ENCODE results near the gene ZBTB33.

ZBTB33 gene

DNA sequence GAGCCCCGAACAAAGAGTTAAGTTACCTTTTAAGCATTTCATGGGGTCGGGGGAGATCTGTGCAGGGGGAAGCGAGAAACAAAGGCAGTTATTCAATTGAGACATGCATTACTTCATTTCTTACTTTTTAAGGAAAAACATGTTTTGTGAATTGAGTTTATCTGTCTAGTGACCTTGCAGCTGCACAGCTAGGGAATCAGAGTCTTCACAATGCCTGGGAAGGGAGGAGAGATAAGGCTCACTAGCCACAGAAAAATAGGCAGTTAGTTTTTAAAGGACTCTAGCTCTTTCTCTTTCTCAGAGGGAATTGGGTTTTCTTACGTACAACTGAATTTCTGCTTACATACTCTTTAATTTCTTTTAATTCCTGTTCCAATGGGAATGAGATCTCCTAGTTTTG, 26.2 kb upstream of the ZBTB33 start:
- TF ChIP-seq, protein P1, sequence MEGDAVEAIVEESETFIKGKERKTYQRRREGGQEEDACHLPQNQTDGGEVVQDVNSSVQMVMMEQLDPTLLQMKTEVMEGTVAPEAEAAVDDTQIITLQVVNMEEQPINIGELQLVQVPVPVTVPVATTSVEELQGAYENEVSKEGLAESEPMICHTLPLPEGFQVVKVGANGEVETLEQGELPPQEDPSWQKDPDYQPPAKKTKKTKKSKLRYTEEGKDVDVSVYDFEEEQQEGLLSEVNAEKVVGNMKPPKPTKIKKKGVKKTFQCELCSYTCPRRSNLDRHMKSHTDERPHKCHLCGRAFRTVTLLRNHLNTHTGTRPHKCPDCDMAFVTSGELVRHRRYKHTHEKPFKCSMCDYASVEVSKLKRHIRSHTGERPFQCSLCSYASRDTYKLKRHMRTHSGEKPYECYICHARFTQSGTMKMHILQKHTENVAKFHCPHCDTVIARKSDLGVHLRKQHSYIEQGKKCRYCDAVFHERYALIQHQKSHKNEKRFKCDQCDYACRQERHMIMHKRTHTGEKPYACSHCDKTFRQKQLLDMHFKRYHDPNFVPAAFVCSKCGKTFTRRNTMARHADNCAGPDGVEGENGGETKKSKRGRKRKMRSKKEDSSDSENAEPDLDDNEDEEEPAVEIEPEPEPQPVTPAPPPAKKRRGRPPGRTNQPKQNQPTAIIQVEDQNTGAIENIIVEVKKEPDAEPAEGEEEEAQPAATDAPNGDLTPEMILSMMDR (IDR thresholded peaks at IDR 0.05; ENCODE audit: control insufficient read depth, extremely low read depth, insufficient read depth) = no peak
- no peak overlapping the region for H3K4me3 ChIP-seq (ENCODE audit: low read depth, low read length)
- no peak for DNase-seq (ENCODE audit: low read depth)

DNA sequence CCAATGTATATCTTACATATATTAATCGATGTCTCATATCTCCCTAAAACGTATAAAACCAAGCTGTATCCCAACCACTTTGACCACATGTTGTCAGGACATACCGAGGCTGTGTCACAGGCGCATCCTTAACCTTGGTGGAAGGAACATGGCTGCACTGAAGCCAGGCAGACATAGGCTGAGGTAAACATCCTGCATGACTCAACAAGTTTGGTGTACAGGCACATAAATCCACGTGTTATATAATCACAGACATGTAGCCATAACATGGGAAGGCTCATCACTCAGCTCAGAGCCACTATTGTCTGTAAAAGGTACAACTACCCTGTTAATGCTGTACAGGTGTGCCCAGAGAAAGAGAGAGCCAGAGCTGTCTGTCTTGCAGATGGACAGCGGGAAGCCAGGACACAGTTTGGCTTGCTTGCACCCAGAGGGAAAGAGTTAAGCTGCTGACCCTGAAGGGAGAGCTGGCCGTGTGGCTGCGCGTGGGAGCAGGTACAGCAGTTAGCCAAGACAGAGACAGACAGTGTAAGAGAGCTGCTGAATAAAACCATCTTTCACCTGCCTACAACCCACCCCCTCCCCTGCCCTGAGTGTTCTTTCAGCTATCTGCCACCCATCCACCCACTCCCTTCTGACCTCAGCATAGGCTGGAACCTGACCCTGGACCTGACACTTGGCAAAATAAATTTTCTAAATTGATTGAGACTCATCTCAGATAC, 22.3 kb upstream of the ZBTB33 start:
- TF ChIP-seq, protein P1 (IDR thresholded peaks at IDR 0.05; ENCODE audit: control insufficient read depth, extremely low read depth, insufficient read depth) = no peak
- no peak for DNase-seq (ENCODE audit: low read depth)
- no peak overlapping the region for H3K4me3 ChIP-seq (ENCODE audit: low read depth, low read length)

DNA sequence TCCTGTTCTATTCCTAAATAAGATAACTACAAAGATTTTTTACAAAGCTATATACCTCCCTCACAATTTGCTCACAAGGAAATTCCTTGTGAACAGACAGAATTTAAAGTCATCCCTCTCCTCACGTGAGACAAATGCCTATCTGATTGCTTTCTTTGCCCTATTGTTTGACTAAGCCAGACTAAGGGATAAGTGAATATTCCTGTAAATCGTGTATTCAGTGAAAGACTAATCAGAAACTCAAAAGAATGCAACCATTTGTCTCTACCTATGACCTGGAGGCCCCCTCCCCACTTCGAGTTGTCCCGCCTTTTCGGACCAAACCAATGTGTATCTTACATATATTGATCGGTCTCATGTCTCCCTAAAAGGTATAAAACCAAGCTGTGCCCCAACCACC, 15.3 kb upstream of the ZBTB33 start:
- no peak overlapping the region for H3K4me3 ChIP-seq (ENCODE audit: low read depth, low read length)
- no peak for DNase-seq (ENCODE audit: low read depth)
- TF ChIP-seq, protein P1 (IDR thresholded peaks at IDR 0.05; ENCODE audit: control insufficient read depth, extremely low read depth, insufficient read depth) = no peak

DNA sequence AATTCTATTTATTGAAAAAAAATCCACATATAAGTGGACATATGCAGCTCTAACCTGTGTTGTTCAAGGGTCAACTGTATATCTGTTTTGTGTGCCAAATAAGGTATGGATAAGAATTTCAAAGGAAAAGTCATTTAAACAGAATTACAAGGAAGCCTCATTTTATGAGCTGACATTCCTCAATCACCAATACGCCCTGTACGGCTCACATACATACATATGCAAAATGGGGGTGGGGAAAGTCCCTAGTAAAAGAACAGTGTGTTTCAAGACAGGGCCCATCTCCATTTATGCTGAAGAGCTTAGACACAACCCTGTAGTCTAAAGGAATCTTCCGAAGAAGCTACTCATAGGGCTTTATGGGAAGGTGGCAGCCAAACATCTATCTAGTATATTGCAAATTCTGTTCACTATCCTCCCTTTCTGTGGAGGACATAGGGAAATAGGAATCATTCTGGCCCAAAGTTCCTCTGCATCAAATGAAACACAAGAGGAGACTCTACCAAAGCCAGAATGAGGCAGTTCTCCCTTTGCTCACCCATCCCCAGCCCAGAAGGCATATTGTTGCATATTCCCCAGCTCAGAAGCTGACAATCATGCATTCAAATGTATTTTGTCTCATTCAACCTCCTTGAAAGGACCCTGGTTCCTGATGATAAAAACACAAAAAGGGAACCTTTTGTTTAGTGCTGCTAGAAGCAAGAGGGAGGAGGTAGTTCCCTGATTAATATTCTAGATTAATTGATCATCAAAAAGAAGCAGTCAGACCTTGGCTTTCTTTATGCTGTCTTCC, 13.7 kb upstream of the ZBTB33 start:
- no peak overlapping the region for H3K4me3 ChIP-seq (ENCODE audit: low read depth, low read length)
- TF ChIP-seq, protein P1 (IDR thresholded peaks at IDR 0.05; ENCODE audit: control insufficient read depth, extremely low read depth, insufficient read depth) = no peak
- no peak for DNase-seq (ENCODE audit: low read depth)

DNA sequence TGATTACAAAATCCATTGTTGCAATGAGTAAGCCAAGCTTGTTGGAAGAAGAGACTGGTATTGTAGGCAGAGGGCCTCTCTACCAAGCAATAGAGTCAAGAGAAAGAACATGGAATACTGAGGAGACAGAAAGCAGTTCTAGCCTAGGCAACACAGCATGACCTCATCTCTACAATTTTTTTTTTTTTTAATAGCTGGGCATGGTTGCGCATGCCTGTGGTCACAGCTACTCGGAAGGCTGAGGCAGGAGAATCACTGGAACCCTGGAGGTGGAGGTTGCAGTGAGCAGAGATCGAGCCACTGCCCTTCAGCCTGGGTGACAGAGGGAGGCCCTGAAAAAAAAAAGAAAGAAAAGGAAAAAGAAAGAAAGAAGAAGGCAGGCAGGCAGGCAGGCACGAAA, 11.7 kb upstream of the ZBTB33 start:
- no peak for DNase-seq (ENCODE audit: low read depth)
- no peak overlapping the region for H3K4me3 ChIP-seq (ENCODE audit: low read depth, low read length)
- TF ChIP-seq, protein P1 (IDR thresholded peaks at IDR 0.05; ENCODE audit: control insufficient read depth, extremely low read depth, insufficient read depth) = no peak

DNA sequence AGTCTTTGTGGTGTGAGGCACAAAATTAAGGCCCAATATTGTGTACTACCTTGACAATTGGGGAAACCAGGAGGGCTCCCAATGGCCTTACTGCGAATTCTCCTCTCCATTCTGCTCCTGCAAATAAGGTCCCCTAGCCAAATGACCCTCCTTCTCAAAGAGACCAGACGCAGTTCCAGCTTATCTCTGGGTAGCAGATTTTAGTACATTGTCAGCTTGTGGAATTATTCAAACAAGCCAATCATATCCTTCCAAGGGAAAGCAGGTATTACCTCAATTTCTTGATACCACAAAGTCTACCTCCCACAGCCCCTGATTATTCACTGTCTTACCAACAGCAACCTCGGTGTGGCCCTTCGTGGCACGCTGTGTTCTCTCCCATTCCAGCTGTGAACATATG, 7.8 kb upstream of the ZBTB33 start:
- H3K4me3 ChIP-seq (ENCODE audit: low read depth, low read length) = no peak overlapping the region
- DNase-seq (ENCODE audit: low read depth) = no peak
- TF ChIP-seq, protein P1 (IDR thresholded peaks at IDR 0.05; ENCODE audit: control insufficient read depth, extremely low read depth, insufficient read depth) = no peak
